Myometrial cell (primary cell): Measurements from ENCODE around the gene SLC38A10. TPM values are rescaled to one million over a fixed set of nuclear protein-coding genes. Genes with fewer than 3 reads are reported as not detected.

Source experiments
- total RNA-seq: library from RNA; depleted of rRNA; stranded (reverse); fragments of >200 nt; gene quantifications from 2 replicates; pipeline ENCODE4 v1.2.3, GENCODE V29; 2015

The SLC38A10 gene
- 88.4 and 101 TPM in 2 replicates for total RNA-seq

GRCh38 chr17:81295031-81295675 is at the start of gene SLC38A10:
Gene SLC38A10, minus strand, starts transcription at chr17:81295307. Its CDS starts 386 bp downstream, at chr17:81294921.

GRCh38 chr17:81238815-81239713 is 56.0 kb downstream of the SLC38A10 start, which contains the start of the genes NDUFAF8 and TEPSIN:
Gene NDUFAF8, plus strand, starts transcription at chr17:81239318. Its CDS starts 46 bp downstream, at chr17:81239364.
Gene TEPSIN, minus strand, starts transcription at chr17:81239055. Its CDS starts 22 bp downstream, at chr17:81239033.

GRCh38 chr17:81222906-81223761 is 72.0 kb downstream of the SLC38A10 start, which contains the start of gene CEP131:
Gene CEP131, minus strand, starts transcription at chr17:81222965. Its CDS starts 2,909 bp downstream, at chr17:81220056.

Other genes with a start within 250 kb of the SLC38A10 start
- gene PVALEF, start 129.8 kb downstream of the SLC38A10 start, total RNA-seq = not detected in 2 replicates
- gene AATK, start 129.1 kb downstream of the SLC38A10 start, total RNA-seq = not detected in 2 replicates
- gene CEP131, start 72.3 kb downstream of the SLC38A10 start, total RNA-seq = 16.5 and 19.0 TPM in 2 replicates
- 13.6 and 17.3 TPM in 2 replicates for gene TEPSIN, start 56.3 kb downstream of the SLC38A10 start, total RNA-seq
- gene NDUFAF8, start 56.0 kb downstream of the SLC38A10 start, total RNA-seq = 42.7 and 60.8 TPM in 2 replicates
- 6.3 and 7.3 TPM in 2 replicates for gene BAHCC1, start 100.2 kb upstream of the SLC38A10 start, total RNA-seq
- 8,175 and 10,672 TPM in 2 replicates for gene ACTG1, start 217.5 kb upstream of the SLC38A10 start, total RNA-seq
- 0.35 TPM in 1 of 2 replicates, not detected in the other for gene FSCN2, start 233.1 kb upstream of the SLC38A10 start, total RNA-seq